Activated T-cell treated with anti-CD3 and anti-CD28 coated beads for 24 hours (primary cell): ENCODE data around the gene IL7R.
"Not testable (repeated sequence)": the region's sequence is repeated elsewhere in the genome, so short reads cannot be mapped to it uniquely, and the experiment has no call there.

Experiments
- DNase-seq: peaks from one replicate; pipeline ENCODE4 v3.0.0-alpha.2; 2020; ENCODE audit warnings: low read depth

Gene IL7R

GRCh38 chr5:35877655-35878054, 21.0 kb downstream of the IL7R start:
- DNase-seq = no peak

- no peak for DNase-seq
Observed at GRCh38 chr5:35878079-35878478, 21.4 kb downstream of the IL7R start.

- no peak for DNase-seq
Observed at GRCh38 chr5:35879096-35879495, 22.4 kb downstream of the IL7R start.

- DNase-seq = no peak
Observed at GRCh38 chr5:35879649-35880048, 23.0 kb downstream of the IL7R start.

GRCh38 chr5:35880156-35880555, 23.5 kb downstream of the IL7R start:
- DNase-seq = no peak

GRCh38 chr5:35881758-35882157, 25.1 kb downstream of the IL7R start:
- no peak for DNase-seq

GRCh38 chr5:35884191-35884769, 27.6 kb downstream of the IL7R start:
- no peak for DNase-seq

- DNase-seq = no peak
Observed at GRCh38 chr5:35884773-35885172, 28.1 kb downstream of the IL7R start.

GRCh38 chr5:35886381-35886780, 29.7 kb downstream of the IL7R start:
- DNase-seq = no peak

- DNase-seq = no peak
Observed at GRCh38 chr5:35887321-35888100, 30.8 kb downstream of the IL7R start.

GRCh38 chr5:35890021-35891020, 33.6 kb downstream of the IL7R start:
- no peak for DNase-seq

GRCh38 chr5:35892799-35893198, 36.1 kb downstream of the IL7R start:
- not testable (repeated sequence) for DNase-seq

- no peak for DNase-seq
Observed at GRCh38 chr5:35894131-35894530, 37.4 kb downstream of the IL7R start.

- DNase-seq = no peak
Observed at GRCh38 chr5:35898952-35899660, 42.4 kb downstream of the IL7R start.

GRCh38 chr5:35899800-35900199, 43.1 kb downstream of the IL7R start:
- no peak for DNase-seq

- no peak for DNase-seq
Observed at GRCh38 chr5:35900972-35901695, 44.4 kb downstream of the IL7R start.

GRCh38 chr5:35902046-35902672, 45.5 kb downstream of the IL7R start:
- no peak for DNase-seq

- DNase-seq = no peak
Observed at GRCh38 chr5:35903631-35904203, 47.0 kb downstream of the IL7R start.

- no peak for DNase-seq
Observed at GRCh38 chr5:35904443-35905132, 47.9 kb downstream of the IL7R start.

GRCh38 chr5:35908228-35908627, 51.5 kb downstream of the IL7R start:
- DNase-seq = no peak
